ENCODE data around the gene C6orf15.

C6orf15 gene

GRCh38 chr6:31129130-31129529 is 16.8 kb upstream of the C6orf15 start:
- no peak for DNase-seq

GRCh38 chr6:31128093-31128676 is 15.8 kb upstream of the C6orf15 start:
- DNase-seq: peak; percentile 65

- DNase-seq: no peak
Measured at GRCh38 chr6:31126396-31127175, 14.2 kb upstream of the C6orf15 start.

GRCh38 chr6:31125586-31126363 is 13.4 kb upstream of the C6orf15 start:
- DNase-seq: no peak

- DNase-seq: no peak
Measured at GRCh38 chr6:31125162-31125561, 12.8 kb upstream of the C6orf15 start.

GRCh38 chr6:31122791-31123706 is 10.7 kb upstream of the C6orf15 start:
- DNase-seq: no peak

- no peak for DNase-seq
Measured at GRCh38 chr6:31121131-31121790, 8.9 kb upstream of the C6orf15 start.

GRCh38 chr6:31120151-31120915 is 8.0 kb upstream of the C6orf15 start, which contains the start of gene CDSN:
Gene CDSN (minus strand): TSS chr6:31120446. CDS start chr6:31120419, 27 bp downstream.
- DNase-seq: no peak

- no peak for DNase-seq
Measured at GRCh38 chr6:31118178-31118577, 5.8 kb upstream of the C6orf15 start.

- DNase-seq: no peak
Measured at GRCh38 chr6:31116661-31117385, 4.4 kb upstream of the C6orf15 start.

GRCh38 chr6:31115941-31116560 is 3.7 kb upstream of the C6orf15 start:
- no peak for DNase-seq

- DNase-seq: no peak
Measured at GRCh38 chr6:31114970-31115849, 2.8 kb upstream of the C6orf15 start.

- DNase-seq: no peak
Measured at GRCh38 chr6:31114541-31114878, 2.1 kb upstream of the C6orf15 start, which contains the start of gene PSORS1C1. Gene PSORS1C1 (plus strand): TSS chr6:31114800. CDS start chr6:31129633, 14,833 bp downstream.

- DNase-seq: no peak
Measured at GRCh38 chr6:31113861-31114540, 1.6 kb upstream of the C6orf15 start.

GRCh38 chr6:31111712-31112111 is 663 bp downstream of the C6orf15 start:
- DNase-seq: no peak

- DNase-seq: no peak
Measured at GRCh38 chr6:31110825-31111582, 1.4 kb downstream of the C6orf15 start.

GRCh38 chr6:31107052-31107451 is 5.3 kb downstream of the C6orf15 start:
- no peak for DNase-seq

- DNase-seq: no peak
Measured at GRCh38 chr6:31103136-31103535, 9.2 kb downstream of the C6orf15 start.
